HG02884 (cell line): ENCODE results near the gene PTCH1.

Source experiments
- ATAC-seq: cut with Tn5 transposase; IDR thresholded peaks from one replicate; pipeline ENCODE4 v1.9.1; 2021; ENCODE audit warnings: mild to moderate bottlenecking, moderate library complexity; ENCODE audit not compliant: unreplicated experiment

PTCH1 gene

GRCh38 chr9:95465115-95465514 lies 51.7 kb downstream of the PTCH1 start:
- ATAC-seq = no peak

- peak; percentile 7 for ATAC-seq
Observed at GRCh38 chr9:95463148-95464060, 53.4 kb downstream of the PTCH1 start.

GRCh38 chr9:95462249-95463147 lies 54.3 kb downstream of the PTCH1 start:
- ATAC-seq = peak; percentile 97

- no peak for ATAC-seq
Observed at GRCh38 chr9:95461448-95462248, 55.1 kb downstream of the PTCH1 start.

- no peak for ATAC-seq
Observed at GRCh38 chr9:95460518-95461164, 56.1 kb downstream of the PTCH1 start.

- ATAC-seq = no peak
Observed at GRCh38 chr9:95459851-95460517, 56.8 kb downstream of the PTCH1 start.

- no peak for ATAC-seq
Observed at GRCh38 chr9:95459178-95459577, 57.6 kb downstream of the PTCH1 start.

GRCh38 chr9:95458666-95459065 lies 58.1 kb downstream of the PTCH1 start:
- ATAC-seq = no peak

- ATAC-seq = no peak
Observed at GRCh38 chr9:95457769-95458168, 59.0 kb downstream of the PTCH1 start.

GRCh38 chr9:95455714-95456113 lies 61.1 kb downstream of the PTCH1 start:
- ATAC-seq = no peak

GRCh38 chr9:95452176-95452575 lies 64.6 kb downstream of the PTCH1 start:
- ATAC-seq = no peak

GRCh38 chr9:95451065-95451426 lies 65.7 kb downstream of the PTCH1 start:
- no peak for ATAC-seq

- no peak for ATAC-seq
Observed at GRCh38 chr9:95450171-95451064, 66.4 kb downstream of the PTCH1 start.

GRCh38 chr9:95449016-95449415 lies 67.8 kb downstream of the PTCH1 start:
- ATAC-seq = no peak

GRCh38 chr9:95447660-95448420 lies 68.9 kb downstream of the PTCH1 start:
- ATAC-seq = no peak

GRCh38 chr9:95446984-95447383 lies 69.8 kb downstream of the PTCH1 start:
- ATAC-seq = no peak

- no peak for ATAC-seq
Observed at GRCh38 chr9:95446259-95446658, 70.5 kb downstream of the PTCH1 start.

GRCh38 chr9:95444160-95444559 lies 72.6 kb downstream of the PTCH1 start:
- ATAC-seq = no peak
